H4 (cell line): Measurements from ENCODE around the gene ZBTB18. TPM values are rescaled to one million over a fixed set of nuclear protein-coding genes. Genes with fewer than 3 reads are reported as not detected.

Experiments used
- DNase-seq: peaks from one replicate; pipeline ENCODE4 v3.0.0-alpha.2; 2015; ENCODE audit warnings: low spot score
- total RNA-seq: library from RNA; depleted of rRNA; stranded (reverse); fragments of >200 nt; shearing (Covaris generic); gene quantifications from 2 replicates; pipeline ENCODE4 v1.2.3, GENCODE V29; 2014

Gene ZBTB18
- total RNA-seq, 1 experiment from 2014 or later = 6.2 TPM

DNA sequence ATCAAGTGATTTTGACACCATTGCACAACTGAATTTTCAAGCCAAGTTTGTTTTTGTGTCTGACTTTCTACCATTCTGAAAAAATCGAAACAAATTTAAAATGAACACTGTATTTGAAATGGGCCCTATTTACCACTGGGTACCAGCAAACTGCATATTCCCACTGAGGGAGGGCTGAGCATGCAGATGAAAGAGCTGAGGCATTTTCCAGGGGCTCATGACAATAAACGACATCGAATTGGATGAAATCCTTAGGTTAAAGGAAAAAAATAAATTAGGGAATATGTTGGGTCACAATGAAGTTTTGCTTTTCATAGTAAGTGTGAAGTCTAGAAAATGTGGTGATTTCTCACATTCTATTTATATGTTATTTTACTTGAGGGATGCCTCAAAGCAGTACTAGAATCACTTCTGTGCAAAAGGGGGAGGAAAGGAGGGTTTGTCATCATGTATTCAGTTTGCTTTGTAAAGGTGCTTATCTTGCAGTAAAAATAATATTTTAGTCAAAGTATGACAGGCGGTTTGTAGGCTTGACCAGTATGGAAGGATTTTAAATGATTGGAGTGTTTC, 11.2 kb downstream of the ZBTB18 start:
- no peak for DNase-seq

DNA sequence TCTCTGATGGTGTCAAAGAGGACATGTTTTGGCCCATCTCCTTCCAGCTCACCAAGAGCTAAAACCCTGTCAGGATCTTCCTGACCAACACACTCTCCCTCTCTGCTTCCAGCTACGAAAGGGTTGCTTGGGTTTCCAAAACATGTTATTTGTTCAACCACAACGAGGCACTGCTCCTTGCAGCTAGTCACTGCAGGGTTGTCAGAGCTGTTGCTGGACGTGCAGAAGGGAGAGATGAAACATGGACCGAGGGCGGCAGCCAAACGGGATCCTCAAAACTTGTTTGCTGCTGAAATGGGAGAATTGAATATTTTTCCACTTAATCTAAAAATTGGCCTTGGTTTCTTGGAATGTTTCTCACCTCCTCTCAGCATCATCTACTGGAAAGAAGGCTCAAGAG, 12.4 kb downstream of the ZBTB18 start:
- no peak for DNase-seq

DNA sequence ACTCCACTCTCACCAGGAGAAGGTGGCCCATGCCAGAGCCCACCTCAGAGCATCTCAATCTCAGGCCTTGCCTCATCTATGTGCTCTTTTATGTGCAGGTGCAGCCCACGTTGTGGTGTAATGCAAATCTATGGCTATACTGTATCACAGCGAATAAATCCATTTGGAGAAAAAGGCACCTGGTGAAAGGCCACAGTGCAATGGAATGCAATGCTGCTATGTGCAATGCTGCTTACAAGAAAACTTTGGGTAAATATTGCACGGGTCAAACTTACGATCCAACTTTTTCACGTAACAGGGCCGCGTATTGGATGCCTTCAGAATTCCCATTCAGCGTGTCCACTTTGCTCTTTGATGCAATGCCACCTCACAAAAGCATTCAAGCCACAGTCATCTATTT, 13.5 kb downstream of the ZBTB18 start:
- DNase-seq = no peak

DNA sequence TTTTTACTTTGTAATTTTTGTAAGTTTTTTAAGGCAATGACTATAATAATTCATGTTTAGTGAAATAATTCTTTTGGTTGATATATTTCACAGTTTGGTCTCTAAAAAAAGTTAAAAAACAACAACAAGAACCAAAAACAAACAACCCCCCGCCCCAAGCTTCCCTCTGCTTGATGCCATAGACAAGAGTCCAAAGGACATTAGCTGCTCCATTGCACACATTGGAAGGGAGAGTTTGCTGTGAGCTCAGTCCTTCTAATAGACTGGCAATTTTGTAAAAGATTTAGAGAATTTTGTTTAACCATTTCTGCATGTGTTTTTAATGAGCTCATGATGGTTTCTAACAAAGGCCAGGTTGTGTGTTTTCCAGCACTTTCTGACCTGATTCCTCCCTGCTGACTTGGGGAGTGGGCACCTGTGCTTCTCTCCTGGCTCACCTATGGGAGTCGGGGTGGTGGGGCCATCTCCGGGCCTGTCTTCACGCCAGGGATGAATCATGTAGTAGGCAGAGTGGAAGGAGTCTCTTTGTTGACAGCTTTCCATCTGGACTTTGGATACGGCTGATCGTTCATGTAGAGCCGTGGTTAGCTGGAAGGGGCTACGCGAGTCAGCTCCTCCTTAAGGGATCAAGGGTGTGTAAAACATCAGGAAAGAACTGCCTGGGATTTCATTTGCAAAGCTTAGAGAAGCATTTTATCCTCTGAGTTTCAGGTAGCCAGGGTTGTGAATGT, 14.1 kb downstream of the ZBTB18 start:
- no peak for DNase-seq

- DNase-seq = no peak
Measured at GRCh38 chr1:244065960-244066388, 14.9 kb downstream of the ZBTB18 start.

- DNase-seq = no peak
Measured at GRCh38 chr1:244066954-244067716, 16.1 kb downstream of the ZBTB18 start.

GRCh38 chr1:244067893-244068292, 16.8 kb downstream of the ZBTB18 start:
- no peak for DNase-seq

- no peak for DNase-seq
Measured at GRCh38 chr1:244068567-244068966, 17.5 kb downstream of the ZBTB18 start.

- no peak for DNase-seq
Measured at GRCh38 chr1:244069326-244069898, 18.3 kb downstream of the ZBTB18 start.

GRCh38 chr1:244074559-244075171, 23.6 kb downstream of the ZBTB18 start:
- DNase-seq = no peak

DNA sequence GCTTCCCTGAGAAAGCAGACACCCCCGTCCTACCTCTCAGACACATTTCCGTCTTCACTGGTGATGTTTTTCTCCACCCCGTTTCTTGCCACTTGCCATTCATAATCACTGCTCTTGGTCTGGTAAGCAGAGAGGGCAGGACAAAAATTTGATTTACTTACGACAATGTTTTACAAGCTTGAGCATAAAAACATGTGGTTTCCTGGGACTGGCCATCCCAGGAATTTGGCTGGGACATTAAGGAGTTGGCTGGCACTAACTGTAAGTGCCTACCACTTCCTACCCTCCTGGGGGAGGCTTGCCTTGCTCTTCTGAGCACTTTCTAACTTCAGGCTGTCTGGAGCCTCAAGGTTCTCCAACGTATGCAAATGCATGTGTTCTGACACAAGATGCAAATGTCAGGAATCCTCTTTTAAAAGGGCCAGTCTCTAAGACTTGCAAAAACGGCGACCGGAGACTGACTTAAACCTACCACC, 24.2 kb downstream of the ZBTB18 start:
- peak; percentile 74 for DNase-seq

- DNase-seq = no peak
Measured at GRCh38 chr1:244076740-244077139, 25.7 kb downstream of the ZBTB18 start.

GRCh38 chr1:244077473-244078220, 26.6 kb downstream of the ZBTB18 start:
- DNase-seq = no peak

GRCh38 chr1:244080343-244080929, 29.4 kb downstream of the ZBTB18 start:
- no peak for DNase-seq

GRCh38 chr1:244082969-244083368, 31.9 kb downstream of the ZBTB18 start:
- no peak for DNase-seq

DNA sequence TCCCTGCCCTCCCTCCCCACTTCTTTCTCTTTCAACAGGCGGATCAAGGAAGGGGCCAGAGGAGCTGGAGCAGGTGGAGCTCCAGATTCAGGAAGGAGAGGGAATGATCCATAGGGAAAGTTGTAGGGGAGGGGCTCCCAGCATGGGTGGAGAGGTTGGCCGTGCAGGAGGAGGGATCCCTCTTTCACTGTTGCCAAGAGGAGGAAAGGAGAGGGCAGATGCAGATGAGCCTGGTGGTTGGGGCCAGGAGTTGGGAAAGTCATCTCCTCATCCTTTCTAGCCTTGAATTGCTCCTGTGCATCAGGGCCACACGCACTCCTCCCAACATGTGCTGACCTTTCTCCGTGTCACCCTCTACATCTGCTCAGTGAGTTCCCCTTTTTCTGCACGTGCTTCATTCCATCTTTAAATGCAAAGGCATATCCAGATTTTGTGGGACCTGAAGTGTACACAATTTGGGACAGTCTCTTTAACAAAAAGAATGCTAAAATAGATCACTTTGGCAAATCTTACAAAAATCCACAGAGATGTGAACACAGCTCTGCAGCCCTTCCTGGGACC, 32.4 kb downstream of the ZBTB18 start:
- no peak for DNase-seq

DNA sequence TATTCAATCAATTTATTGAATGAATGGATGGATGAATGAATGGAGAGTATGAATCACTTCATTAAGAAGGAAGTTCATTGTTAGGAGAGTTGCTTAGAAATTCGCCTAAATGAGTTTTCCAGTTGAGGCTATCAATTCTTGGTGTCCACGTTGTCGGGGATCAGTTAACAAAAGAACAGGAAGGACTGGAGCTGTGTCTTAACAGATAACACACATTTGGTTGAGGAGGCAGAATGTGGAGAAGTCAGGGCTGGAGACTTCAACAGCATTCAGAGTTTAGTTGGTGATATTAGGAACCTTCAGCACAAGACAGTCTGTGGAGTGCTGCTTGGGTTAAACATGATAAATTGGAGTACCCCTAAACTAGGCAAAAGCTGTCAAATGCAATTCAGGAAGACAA, 33.7 kb downstream of the ZBTB18 start:
- DNase-seq = no peak

GRCh38 chr1:244085891-244086290, 34.8 kb downstream of the ZBTB18 start:
- DNase-seq = no peak

DNA sequence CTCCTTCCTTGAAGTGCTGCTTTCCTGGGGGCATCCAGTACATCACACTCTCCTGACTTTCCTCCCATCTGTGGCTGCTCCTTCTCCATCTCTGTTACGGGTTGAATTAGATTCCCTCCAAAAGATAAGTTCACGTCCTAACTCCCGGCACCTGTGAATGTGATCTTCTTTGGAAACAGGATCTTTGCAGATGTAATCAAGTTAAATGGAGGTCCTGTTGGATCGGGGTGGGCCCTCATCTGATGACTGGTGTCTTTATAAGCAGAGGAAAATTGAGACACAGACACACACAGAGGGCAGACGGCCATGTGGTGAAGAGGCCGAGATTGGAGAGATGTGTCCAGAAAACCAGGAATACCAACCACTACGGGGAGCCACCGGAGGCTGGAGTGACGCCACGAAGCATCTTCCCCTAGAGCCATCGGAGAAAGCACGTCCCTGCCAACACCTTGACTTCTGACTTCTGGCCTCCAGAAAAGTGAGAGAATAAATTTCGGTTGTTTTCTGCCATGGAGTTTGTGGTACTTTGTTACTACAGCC, 36.0 kb downstream of the ZBTB18 start:
- DNase-seq = no peak

- no peak for DNase-seq
Measured at GRCh38 chr1:244087611-244088010, 36.5 kb downstream of the ZBTB18 start.
